Measurements from ENCODE around the gene PARP3. TPM values are rescaled to one million over a fixed set of nuclear protein-coding genes. Genes with fewer than 3 reads are reported as not detected.
"Not testable (repeated sequence)": the region's sequence is repeated elsewhere in the genome, so short reads cannot be mapped to it uniquely, and the experiment has no call there.

Gene PARP3
- total RNA-seq, 1 donor from 2014 or later, result 5.6 TPM

DNA sequence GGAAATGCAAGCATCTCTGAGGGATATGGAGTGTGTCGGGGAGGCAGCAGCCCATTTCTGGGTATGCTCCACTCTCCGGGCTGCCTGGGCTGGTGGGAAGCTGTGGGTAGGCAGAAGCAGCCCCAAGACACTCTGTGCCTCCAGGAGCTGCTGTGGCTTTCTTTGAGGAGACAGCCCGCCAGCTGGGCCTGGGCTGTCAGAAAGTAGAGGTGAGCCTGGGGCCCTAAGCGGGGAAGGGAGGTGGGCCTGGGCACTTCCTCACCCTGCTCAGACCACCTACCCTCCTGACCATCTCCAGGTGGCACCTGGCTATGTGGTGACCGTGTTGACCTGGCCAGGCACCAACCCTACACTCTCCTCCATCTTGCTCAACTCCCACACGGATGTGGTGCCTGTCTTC, 42.9 kb downstream of the PARP3 start:
- DNase-seq (ENCODE audit: low read depth in 2 of 2), result no peak

GRCh38 chr3:51986010-51986947, 44.1 kb downstream of the PARP3 start:
- no peak for DNase-seq (ENCODE audit: low read depth in 2 of 2)

DNA sequence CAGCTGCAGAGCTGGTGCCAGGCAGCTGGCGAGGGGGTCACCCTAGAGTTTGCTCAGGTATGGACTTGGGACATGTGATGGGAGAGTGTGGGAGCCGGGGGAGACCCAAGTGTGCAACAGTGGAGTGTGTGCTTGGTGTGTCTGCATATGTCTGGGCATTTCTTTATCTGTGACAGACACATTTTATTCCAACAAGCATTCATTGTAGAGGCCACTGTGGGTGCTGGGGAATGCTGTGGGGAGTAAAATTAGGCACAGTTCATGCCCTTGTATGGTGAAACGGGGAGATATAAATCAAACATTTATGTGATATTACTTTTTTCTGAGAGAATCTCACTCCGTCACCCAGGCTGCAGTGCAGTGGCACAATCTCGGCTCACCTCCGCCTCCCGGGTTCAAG, 45.4 kb downstream of the PARP3 start:
- DNase-seq (ENCODE audit: low read depth in 2 of 2), result no peak

GRCh38 chr3:51988286-51989146, 46.4 kb downstream of the PARP3 start:
- DNase-seq (ENCODE audit: low read depth in 2 of 2), result no peak

DNA sequence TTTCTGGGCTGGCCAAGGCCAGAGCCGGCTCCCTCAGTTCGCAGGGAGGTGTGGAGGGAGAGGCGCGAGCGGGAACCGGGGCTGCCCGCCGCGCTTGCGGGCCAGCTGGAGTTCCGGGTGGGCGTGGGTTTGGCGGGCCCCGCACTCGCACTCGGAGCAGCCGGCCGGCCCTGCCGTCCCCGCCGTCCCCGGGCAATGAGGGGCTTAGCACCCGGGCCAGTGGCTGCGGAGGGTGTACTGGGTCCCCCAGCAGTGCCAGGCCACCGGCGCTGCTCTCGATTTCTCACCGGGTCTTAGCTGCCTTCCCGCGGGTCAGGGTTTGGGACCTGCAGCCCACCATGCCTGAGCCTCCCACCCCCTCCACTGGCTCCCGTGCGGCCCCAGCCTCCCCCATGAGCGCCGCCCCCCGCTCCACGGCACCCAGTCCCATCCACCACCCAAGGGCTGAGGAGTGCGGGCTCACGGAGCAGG, 48.4 kb downstream of the PARP3 start:
- not testable (repeated sequence) for DNase-seq (ENCODE audit: low read depth in 2 of 2)

DNA sequence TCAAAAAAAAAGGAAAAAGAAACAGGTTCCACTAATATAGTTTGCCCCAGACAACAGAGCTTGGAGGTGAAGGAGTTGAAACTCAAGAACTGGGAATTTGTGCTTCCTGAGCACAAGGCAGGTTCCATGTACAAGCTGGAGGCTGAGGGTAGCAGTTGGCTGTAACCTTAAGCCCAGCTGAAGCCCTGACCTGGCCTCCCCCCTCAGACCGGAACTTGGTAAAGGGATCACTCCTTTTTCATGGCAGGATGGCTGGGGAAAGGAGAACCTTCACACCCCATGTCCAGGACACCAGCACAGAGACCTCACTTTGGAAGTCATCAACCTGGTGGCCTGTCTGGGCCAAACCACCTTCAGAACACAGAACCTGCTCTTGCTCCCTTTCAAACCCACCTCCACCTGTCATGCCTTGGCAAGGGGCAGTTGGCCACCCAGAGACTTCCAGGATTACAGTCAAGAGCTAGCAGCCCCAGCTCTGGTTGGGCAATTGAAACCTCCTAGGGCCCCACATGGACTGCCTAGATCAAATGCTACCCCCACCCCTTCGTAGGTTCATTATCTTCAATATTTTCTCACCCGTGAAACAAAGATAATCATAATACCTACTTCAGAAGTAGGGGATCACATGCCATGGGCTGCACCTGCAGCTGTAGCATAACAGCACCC, 50.0 kb downstream of the PARP3 start:
- no peak for DNase-seq (ENCODE audit: low read depth in 2 of 2)

DNA sequence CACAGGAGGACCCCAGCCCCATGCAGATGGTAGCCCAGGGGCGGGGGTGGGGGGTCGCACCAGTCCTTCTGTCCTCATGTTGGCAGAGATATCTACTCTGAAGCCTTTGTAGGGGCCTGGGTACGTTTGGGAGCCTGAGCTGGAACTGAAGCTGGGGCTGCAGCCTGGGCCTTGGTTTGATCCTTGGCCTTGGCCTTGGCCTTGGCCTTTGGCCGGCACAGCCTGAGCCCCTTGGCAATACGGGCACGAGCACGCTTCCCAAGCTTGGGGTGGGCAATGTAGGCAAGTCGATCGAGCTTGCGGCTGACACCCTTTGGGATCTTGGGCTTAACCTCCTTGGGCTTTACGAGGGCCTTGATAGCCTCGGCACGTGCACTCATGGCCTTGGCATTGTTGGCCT, 51.5 kb downstream of the PARP3 start:
- DNase-seq (ENCODE audit: low read depth in 2 of 2), result not testable (repeated sequence)

DNA sequence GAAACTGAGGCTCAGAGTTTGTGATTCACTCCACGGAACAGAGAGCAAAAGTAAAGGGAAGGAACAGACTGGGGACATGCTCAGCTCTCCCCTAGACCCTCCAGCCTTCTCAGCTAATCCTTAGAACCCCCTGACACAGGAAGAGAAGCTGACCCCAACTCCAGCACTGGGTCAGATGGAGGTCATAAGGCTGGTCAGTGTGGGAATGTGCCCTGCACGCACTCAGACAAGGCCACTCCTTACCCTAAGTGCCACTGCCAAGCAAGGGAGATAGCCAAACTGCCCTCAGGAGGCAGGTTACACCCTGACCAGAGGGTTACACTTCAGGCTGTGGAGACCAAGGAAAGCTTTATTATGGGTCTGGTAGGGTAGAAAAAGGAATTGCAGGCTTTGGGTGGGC, 52.4 kb downstream of the PARP3 start:
- DNase-seq (ENCODE audit: low read depth in 2 of 2), result no peak

DNA sequence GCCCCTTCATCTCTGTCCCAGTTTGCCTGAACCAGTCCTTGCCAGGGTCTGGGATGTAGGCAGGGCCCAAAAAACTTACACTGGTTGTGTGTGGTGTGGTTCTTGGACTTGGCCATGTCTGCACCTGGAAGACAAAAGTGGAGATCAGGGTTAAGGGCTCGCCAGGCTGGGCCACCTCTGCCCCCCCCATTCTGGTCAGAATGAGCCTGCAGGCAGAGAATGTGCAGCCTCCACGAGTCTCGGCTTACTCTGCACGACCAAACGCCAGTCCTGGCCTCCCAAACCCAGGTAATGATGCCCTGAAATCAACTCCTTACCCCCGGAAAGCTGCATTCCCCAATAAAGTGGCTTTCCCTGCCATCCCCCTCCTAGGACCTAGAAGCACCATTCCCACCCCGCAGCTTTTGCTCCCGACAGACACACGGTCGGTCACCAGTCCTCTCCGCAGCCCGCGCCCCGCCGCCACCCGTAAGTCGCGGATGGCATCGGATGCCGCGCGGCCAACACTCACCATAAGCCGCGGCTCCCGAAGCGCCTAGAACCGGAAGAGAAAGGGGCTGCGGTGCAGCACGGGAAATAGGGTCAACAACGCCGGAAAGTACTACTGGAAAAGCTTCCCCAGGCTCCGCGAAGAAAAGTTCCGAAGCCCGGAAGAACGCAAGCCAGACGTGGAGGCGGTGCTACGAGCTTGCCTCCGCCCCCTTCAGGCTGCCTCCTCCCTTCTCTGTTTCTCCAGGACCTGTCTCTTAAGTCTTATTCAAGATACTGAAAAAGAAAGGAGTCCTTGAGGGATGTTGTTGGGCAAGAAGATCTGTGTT, 53.4 kb downstream of the PARP3 start, which contains the start of gene RPL29:
TSS of gene RPL29 (minus strand) at position 550 of the 818 bp plus-strand sequence. CDS start at position 116, 434 bp downstream.
- peak; percentile 93 to 95 for DNase-seq (ENCODE audit: low read depth in 2 of 2)

DNA sequence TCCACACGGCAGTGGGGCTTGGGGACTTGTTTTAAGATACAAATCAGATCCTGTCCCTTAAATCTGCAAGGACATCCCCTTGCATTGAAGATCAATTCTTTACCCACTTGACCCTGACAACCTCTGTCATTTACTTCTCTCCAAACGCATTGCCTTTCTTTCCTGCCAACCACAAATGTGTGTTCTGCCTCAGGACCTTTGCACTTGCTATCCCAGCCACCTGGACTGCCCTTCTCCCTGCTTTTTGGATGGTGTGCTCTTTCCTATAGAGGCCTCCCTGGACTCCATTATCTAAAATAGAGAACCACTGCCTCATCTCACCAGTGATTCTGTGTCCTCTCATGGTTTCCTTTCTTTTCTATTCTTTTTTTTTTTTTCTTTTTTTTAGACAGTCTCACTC, 55.0 kb downstream of the PARP3 start:
- no peak for DNase-seq (ENCODE audit: low read depth in 2 of 2)

- DNase-seq (ENCODE audit: low read depth in 2 of 2), result peak in 1 of 2 donors; percentile 33
These were observed 55.9 kb downstream of the PARP3 start for GRCh38 chr3:51997935-51998596.

Other genes starting within 250 kb of the PARP3 start
- under 0.01 TPM in 2 replicates for gene GRM2, start 235.3 kb upstream of the PARP3 start, total RNA-seq
- gene IQCF6, start 163.1 kb upstream of the PARP3 start, total RNA-seq, result not detected in 2 replicates
- gene IQCF2, start 80.7 kb upstream of the PARP3 start, total RNA-seq, result not detected in 2 replicates
- gene IQCF5, start 66.8 kb upstream of the PARP3 start, total RNA-seq, result not detected in 2 replicates
- gene IQCF1, start 39.0 kb upstream of the PARP3 start, total RNA-seq, result not detected in 2 replicates
- 16.9 and 18.6 TPM in 2 replicates for gene RRP9, start 459 bp upstream of the PARP3 start, total RNA-seq
- gene GPR62, start 13.0 kb downstream of the PARP3 start, total RNA-seq, result under 0.01 TPM in 1 of 2 replicates, not detected in the other
- gene PCBP4, start 25.1 kb downstream of the PARP3 start, total RNA-seq, result 16.7 and 18.1 TPM in 2 replicates
- 9.5 and 12.8 TPM in 2 replicates for gene ABHD14B, start 31.7 kb downstream of the PARP3 start, total RNA-seq
- 4.2 and 5.3 TPM in 2 replicates for gene ABHD14A, start 32.7 kb downstream of the PARP3 start, total RNA-seq
- gene ACY1, start 41.2 kb downstream of the PARP3 start, total RNA-seq, result 19.4 and 23.5 TPM in 2 replicates
- 811 and 952 TPM in 2 replicates for gene RPL29, start 53.5 kb downstream of the PARP3 start, total RNA-seq
- 6.9 and 8.7 TPM in 2 replicates for gene DUSP7, start 114.2 kb downstream of the PARP3 start, total RNA-seq
- 6.4 and 12.5 TPM in 2 replicates for gene POC1A, start 212.1 kb downstream of the PARP3 start, total RNA-seq